Esophagus (tissue), 2 donors: ENCODE data around the gene CDCA8. TPM values are rescaled to one million over a fixed set of nuclear protein-coding genes. Genes with fewer than 3 reads are reported as not detected.
"Not testable (repeated sequence)": the region's sequence is repeated elsewhere in the genome, so short reads cannot be mapped to it uniquely, and the experiment has no call there.

Experiments
- H3K27ac ChIP-seq, 2 donors: one replicate each; pipeline ENCODE4 v1.5.1; 2013; ENCODE audit warnings: low read depth in 2 of 2, mild to moderate bottlenecking in 2 of 2, inconsistent platforms in 1 of 2, low read length in 1 of 2, moderate library complexity in 1 of 2
- H3K27me3 ChIP-seq, 2 donors: one replicate each; pipeline ENCODE4 v1.6.1; 2013; ENCODE audit warnings: low read length in 2 of 2, control low read depth in 1 of 2, mild to moderate bottlenecking in 1 of 2; ENCODE audit not compliant: insufficient read depth in 2 of 2, control insufficient read depth in 1 of 2
- H3K36me3 ChIP-seq, 2 donors: one replicate each; pipeline ENCODE4 v1.6.1; 2013; ENCODE audit warnings: low read length in 1 of 2; ENCODE audit not compliant: control insufficient read depth in 2 of 2, insufficient read depth in 2 of 2
- H3K4me1 ChIP-seq, 2 donors: one replicate each; pipeline ENCODE4 v1.6.1; 2013; ENCODE audit warnings: low read length in 1 of 2; ENCODE audit not compliant: control insufficient read depth in 2 of 2, insufficient read depth in 2 of 2
- H3K4me3 ChIP-seq, 2 donors: one replicate each; pipeline ENCODE4 v1.5.1; 2013; ENCODE audit warnings: low read length in 2 of 2, mild to moderate bottlenecking in 2 of 2, low read depth in 1 of 2, moderate library complexity in 1 of 2
- H3K9me3 ChIP-seq, 2 donors: one replicate each; pipeline ENCODE4 v1.6.1; 2013; ENCODE audit warnings: mild to moderate bottlenecking in 2 of 2, low read depth in 1 of 2, low read length in 1 of 2, moderate library complexity in 1 of 2; ENCODE audit not compliant: control insufficient read depth in 2 of 2, insufficient read depth in 1 of 2
- WGBS, 2 donors: extraction: QIAGEN DNeasy Blood & Tissue Kit; methylation state at CpG; one replicate each; pipeline ENCODE4 v1.1.7; 2013; 5-methylcytosine and 5-hydroxymethylcytosine counted together
- polyA plus RNA-seq, 2 donors: library from polyadenylated mRNA; stranded (reverse); fragments of 200-250 nt; gene quantifications; one replicate each; pipeline ENCODE4 v1.2.3, GENCODE V29; 2013
- donor health status: healthy with polysubstance abuse.
- donor health status: Bipolar disorder and iron deficiency.

Gene CDCA8
- polyA plus RNA-seq, 2 donors, result 4.2 to 10.1 TPM

DNA sequence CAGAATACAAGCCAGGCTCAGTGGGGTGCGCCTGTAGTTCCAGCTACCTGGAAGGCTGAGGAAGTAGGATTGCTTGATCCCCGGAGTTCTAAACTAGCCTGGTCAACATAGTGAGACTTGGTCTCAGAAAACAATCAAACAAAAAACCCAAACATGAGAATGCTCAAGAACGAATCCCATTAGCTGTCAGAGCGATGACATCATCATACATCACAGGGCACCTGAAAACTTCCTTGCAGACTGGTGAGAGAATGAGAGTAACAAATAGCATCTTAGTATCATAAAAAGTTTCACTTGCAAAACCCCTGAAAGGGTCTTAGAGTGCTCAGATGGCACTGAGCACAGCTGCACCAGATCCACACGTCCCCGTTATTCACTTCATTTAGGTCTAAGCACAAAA lies 21.1 kb upstream of the CDCA8 start:
- Histone ChIP-seq H3K27me3 (no peaks in the 10 kb centered on the region), H3K36me3 (no peaks in the 10 kb centered on the region), H3K9me3 (no peaks in the 10 kb centered on the region), H3K4me3 (no peak overlapping the region), H3K27ac (no peak overlapping the region), H3K4me1 (no peaks in the 10 kb centered on the region)
- 66 to 77% methylated on average over 6 of the region's 6 CpGs for WGBS, 2 donors

DNA sequence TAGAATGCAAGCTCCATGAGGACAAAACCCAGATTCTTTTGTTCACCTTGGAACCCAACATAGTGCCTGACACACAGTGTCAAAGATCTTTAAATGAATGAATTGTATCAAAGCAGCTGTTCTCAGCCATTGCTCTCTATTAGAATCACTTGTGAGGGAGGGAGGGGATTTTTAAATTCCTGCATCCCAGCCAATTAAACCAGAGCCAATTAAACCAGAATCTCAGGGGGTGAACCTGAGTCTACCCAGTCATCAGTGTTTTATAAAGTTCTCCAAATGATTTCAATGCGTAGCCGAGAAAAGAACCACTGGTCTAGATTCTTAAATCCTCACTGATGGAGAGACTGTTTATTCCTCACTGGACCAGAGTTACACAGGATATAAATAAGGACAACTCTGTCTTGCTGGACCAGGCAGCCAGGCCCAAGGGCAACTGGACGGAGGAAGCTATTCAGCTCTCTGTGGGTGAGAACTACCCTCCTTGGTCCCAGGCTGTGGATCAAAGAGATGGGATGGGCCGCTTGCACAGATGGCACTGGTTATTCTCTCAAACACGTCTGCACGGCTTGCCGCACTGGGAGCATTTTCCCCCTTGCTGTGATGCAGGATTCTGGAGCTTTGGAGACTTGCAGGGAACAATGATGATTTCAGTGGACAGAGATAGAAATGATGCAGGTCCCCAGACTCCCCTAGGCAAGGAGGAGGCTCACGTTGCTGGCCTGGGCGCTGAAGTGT lies 20.0 kb upstream of the CDCA8 start:
- Histone ChIP-seq H3K36me3 (no peaks in the 10 kb centered on the region), H3K27ac (no peak overlapping the region), H3K27me3 (no peaks in the 10 kb centered on the region), H3K9me3 (no peaks in the 10 kb centered on the region), H3K4me3 (no peak overlapping the region), H3K4me1 (no peaks in the 10 kb centered on the region)
- 64 to 68% methylated on average over 9 of the region's 9 CpGs for WGBS, 2 donors

DNA sequence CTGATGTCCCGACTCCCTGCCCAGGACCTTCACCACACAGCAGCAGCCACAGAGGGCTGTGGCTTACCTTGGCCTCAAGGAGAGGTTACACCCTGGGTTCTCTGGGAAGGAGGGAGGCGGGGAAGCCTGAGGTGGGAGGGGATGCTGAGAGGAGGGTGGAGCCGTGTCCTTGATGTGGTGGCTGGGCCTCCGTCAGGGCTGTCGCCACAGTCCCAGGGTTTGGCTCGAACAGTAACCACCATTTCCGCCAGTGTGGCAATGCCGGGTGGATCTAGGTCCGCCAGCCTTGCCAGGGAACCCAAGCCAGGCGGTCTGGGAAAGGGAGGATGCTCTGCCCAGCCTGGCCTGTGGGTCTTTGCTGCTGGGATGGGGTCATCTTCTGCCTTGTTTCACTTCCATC lies 18.4 kb upstream of the CDCA8 start:
- no peak overlapping the region for H3K4me3 ChIP-seq
- 37 to 42% methylated on average over 9 to 10 of the region's 10 CpGs for WGBS, 2 donors
- H3K9me3 ChIP-seq, result no peaks in the 10 kb centered on the region
- no peaks in the 10 kb centered on the region for H3K27me3 ChIP-seq
- no peaks in the 10 kb centered on the region for H3K36me3 ChIP-seq
- H3K27ac ChIP-seq, result no peak overlapping the region
- no peaks in the 10 kb centered on the region for H3K4me1 ChIP-seq

DNA sequence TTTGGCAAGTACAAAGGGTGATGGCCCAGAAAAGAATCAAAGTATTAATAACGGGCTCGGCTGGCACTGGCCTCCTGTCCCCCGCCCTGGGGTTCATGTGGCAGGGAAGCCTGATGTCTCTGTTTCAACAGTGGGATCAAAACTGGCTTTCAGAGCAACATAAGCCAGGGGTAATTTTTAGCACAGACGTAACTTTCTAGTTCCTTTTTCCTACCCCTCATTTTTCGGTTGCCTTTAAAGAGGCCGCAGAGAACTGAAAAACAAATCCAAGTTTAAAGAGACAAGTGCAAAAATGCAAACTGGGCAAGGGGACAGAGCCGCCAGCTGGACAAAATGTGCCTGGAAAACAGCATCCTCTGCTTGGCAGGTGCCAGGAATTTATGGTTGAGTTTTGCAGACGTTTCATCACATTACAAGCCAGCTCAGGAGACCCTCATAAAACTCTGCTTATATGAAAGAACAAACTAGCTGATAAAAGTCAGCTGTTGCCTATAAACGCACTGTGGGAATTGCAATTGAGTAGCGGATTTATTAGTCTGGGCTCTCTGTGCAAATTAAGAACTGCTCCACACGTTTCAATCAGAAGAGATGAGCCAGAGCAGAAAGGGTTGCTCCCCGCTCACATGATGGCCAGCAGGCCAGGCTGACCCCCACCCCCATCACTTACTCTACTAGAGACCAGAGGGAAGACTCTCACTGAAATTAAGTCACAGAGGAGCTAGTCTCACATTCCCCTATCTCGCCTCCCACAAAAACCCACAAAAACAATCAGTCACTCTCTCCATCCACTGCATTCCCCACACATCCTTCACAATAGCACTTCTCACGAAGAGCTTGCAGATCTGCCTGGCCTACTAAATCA lies 15.8 kb upstream of the CDCA8 start:
- Histone ChIP-seq H3K36me3 (no peaks in the 10 kb centered on the region), H3K9me3 (no peaks in the 10 kb centered on the region), H3K4me3 (no peak overlapping the region), H3K27ac (no peak overlapping the region), H3K4me1 (no peaks in the 10 kb centered on the region), H3K27me3 (no peaks in the 10 kb centered on the region)
- 49 to 51% methylated on average over 14 of the region's 14 CpGs for WGBS, 2 donors

DNA sequence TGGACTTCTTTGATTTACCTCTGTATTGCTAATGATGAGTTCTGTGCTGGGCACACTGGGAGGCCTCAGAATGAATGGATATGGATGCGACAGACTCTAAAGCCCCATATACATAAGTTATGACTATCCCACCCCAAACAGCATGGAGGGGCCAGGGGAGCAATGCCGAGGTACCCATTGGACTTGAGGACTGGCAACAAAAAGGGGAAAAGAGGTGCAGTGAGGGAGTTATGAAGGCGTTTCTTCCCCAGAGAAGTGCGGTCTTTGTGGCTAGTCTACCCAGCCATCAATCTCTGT lies 15.2 kb upstream of the CDCA8 start:
- Histone ChIP-seq H3K9me3 (no peaks in the 10 kb centered on the region), H3K36me3 (no peaks in the 10 kb centered on the region)
- 69 to 76% methylated on average over 4 of the region's 4 CpGs for WGBS, 2 donors

DNA sequence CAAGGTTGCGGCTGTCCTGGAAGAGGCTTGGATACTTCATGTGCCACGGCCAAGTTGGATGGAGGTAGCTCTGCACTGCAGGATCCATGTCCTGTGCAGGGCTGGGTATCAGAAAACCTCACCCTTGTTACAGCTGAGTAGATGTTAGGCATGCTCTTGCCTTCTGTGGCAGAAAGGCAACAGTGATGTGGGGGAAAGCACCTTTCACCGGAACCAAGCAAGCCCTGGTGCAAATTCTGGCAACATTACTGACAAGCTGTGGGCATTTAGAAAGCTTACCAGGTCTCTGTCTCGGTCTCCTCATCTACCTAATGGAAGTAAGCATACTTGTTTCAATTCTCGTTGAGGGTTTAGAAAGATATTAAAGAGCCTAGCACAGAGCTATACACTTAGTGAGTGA lies 14.5 kb upstream of the CDCA8 start:
- Histone ChIP-seq H3K36me3 (peaks cover 0 to 2% of the 10 kb centered on the region in 2 donors), H3K4me1 (no peaks in the 10 kb centered on the region), H3K27me3 (no peaks in the 10 kb centered on the region), H3K4me3 (no peak overlapping the region), H3K27ac (no peak overlapping the region), H3K9me3 (no peaks in the 10 kb centered on the region)
- 84 to 85% methylated on average over 5 of the region's 5 CpGs for WGBS, 2 donors

More for the DNA sequence above, 15.2 kb upstream of the CDCA8 start:
- Histone ChIP-seq H3K4me1 (no peaks in the 10 kb centered on the region), H3K27ac (no peak overlapping the region), H3K4me3 (no peak overlapping the region), H3K27me3 (no peaks in the 10 kb centered on the region)

DNA sequence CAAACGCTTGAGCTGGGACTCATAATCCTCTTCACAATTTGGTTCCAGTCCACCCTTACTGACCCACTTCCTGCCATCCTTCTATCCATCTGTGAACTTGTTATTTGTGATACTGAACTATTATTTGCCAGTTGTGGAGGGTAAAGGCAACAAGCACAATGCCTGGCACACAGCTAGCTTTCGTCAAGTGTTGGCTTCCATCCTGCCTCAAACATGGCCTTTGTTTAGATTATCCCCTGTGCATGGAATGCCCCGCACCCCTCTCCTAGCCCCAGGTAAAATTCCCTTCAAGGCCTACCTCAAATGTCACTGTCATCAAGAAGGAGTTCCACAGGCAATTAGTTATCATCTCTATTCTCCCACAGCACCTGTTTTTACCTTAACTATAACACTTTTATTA lies 11.4 kb upstream of the CDCA8 start:
- 75 to 77% methylated on average over 3 of the region's 3 CpGs for WGBS, 2 donors
- Histone ChIP-seq H3K9me3 (no peaks in the 10 kb centered on the region), H3K27ac (no peak overlapping the region), H3K4me1 (no peaks in the 10 kb centered on the region), H3K4me3 (no peak overlapping the region), H3K27me3 (no peaks in the 10 kb centered on the region), H3K36me3 (peaks cover 5 to 12% of the 10 kb centered on the region in 2 donors)

DNA sequence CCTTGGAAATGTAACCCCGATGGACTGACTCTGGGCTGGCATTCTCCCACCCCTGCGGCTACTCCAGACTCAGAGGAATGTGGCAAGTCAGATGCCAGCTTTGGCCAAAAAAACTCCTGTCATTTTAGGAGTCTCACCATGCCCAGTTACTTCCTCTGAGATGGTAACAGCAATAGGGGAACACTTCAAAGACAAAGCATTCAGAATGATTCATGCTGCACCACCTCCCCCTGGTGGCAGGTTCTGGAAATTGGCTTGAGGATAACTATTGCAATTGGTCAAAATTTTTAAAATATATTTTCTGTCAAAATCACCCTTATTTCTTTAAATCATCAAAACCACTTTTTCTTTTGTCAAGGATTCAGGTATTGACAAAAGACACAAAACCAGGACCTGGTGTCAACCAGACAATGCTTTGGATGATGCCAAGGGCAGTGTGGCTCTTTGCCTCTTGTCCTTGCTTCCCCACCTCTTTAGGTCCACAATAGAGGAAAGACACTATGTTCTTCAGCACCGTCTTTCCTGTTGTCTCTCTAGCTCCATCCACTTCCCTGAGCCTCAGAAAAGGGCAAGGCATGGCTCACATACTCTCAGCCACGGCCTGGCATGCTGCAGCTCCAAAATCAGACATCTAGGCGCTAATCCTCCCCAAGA lies 9.9 kb upstream of the CDCA8 start:
- no peak overlapping the region for H3K27ac ChIP-seq
- H3K36me3 ChIP-seq, result peaks cover 9 to 21% of the 10 kb centered on the region in 2 donors
- H3K27me3 ChIP-seq, result no peaks in the 10 kb centered on the region
- H3K4me3 ChIP-seq, result no peak overlapping the region
- 64 to 69% methylated on average over 5 of the region's 5 CpGs for WGBS, 2 donors
- no peaks in the 10 kb centered on the region for H3K9me3 ChIP-seq
- H3K4me1 ChIP-seq, result no peaks in the 10 kb centered on the region

DNA sequence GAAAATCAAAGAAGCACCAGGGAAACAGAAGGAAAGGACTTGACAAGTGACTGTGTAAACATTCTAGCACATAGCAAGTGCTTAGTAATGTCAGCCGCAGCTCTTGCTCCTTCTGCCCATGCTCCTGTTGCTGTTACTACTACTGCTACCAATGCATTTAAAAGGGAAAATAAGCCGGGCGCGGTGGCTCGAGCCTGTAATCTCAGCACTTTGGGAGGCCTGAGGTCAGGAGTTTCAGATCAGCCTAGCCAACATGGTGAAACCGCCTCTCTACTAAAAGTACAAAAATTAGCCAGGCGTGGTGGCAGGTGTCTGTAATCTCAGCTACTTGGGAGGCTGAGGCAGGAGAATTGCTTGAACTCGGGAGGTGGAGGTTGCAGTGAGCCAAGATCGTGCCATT lies 8.1 kb upstream of the CDCA8 start:
- peaks cover 9 to 21% of the 10 kb centered on the region in 2 donors for H3K36me3 ChIP-seq
- not testable (repeated sequence) for H3K9me3 ChIP-seq, H3K4me1 ChIP-seq, H3K4me3 ChIP-seq, H3K27me3 ChIP-seq, H3K27ac ChIP-seq
- WGBS, 2 donors, result 91% methylated on average over 9 of the region's 9 CpGs
